Upper lobe of left lung (tissue), 4 donors: Measurements from ENCODE around the gene GNGT2.

Experiments used
- CTCF ChIP-seq, 6 experiments: fragments of 450-650 bp in 4 of 6; fragments of 200-600 bp in 2 of 6; sonication (generic) in 2 of 6; IDR thresholded peaks; one replicate each; pipeline ENCODE4 v1.5.1; 2016 to 2019; ENCODE audit warnings: antibody characterized with exemption in 6 of 6
- POLR2AphosphoS5 ChIP-seq, 2 donors: sonication (generic); formaldehyde crosslinking; IDR thresholded peaks; one replicate each; pipeline ENCODE4 v1.5.1; 2017; ENCODE audit warnings: antibody characterized with exemption in 2 of 2

GRCh38 chr17:49162866-49163265 is 47.5 kb downstream of the GNGT2 start:
- no peak for TF ChIP-seq CTCF (IDR thresholded peaks at IDR 0.05)
- no peak for TF ChIP-seq POLR2AphosphoS5 (IDR thresholded peaks at IDR 0.05)
